ENCODE data around the gene LRCH1. TPM values are rescaled to one million over a fixed set of nuclear protein-coding genes. Genes with fewer than 3 reads are reported as not detected.
A peak's percentile ranks its signal among the peaks of the same experiment; 100 is the strongest.

The LRCH1 gene
- total and polyA plus RNA-seq, 2 experiments from 2014 or later, result 6.0 to 14.6 TPM

GRCh38 chr13:46796515-46797474, 243.8 kb downstream of the LRCH1 start, which contains the start of gene ESD:
Gene ESD, minus strand, starts transcription at chr13:46797161. Its CDS starts 5,748 bp downstream, at chr13:46791413.
- DNase-seq (ENCODE audit: low read depth in 1 of 2, low spot score in 1 of 2), result peak; percentile 90 to 95
- no peak for TF ChIP-seq CTCF (IDR thresholded peaks at IDR 0.05; ENCODE audit: low read depth, low read length)
- Histone ChIP-seq H3K4me3 (peak within 1 kb of the TSS; percentile 41), H3K9me3 (ENCODE audit: low read depth) (no peaks in the 10 kb centered on the region), H3K36me3 (no peaks in the 10 kb centered on the region), H3K4me1 (ENCODE audit: low read depth) (no peaks in the 10 kb centered on the region), H3K27ac (peak within 1 kb of the TSS; percentile 82), H3K27me3 (no peaks in the 10 kb centered on the region)

- H3K27ac ChIP-seq, result peak overlapping the region; percentile 82
- no peaks in the 10 kb centered on the region for H3K4me1 ChIP-seq (ENCODE audit: low read depth)
- no peaks in the 10 kb centered on the region for H3K27me3 ChIP-seq
- H3K36me3 ChIP-seq, result no peaks in the 10 kb centered on the region
- H3K4me3 ChIP-seq, result peak overlapping the region; percentile 41
- no peak for TF ChIP-seq CTCF (IDR thresholded peaks at IDR 0.05; ENCODE audit: low read depth, low read length)
- no peak for DNase-seq (ENCODE audit: low read depth in 1 of 2, low spot score in 1 of 2)
- no peaks in the 10 kb centered on the region for H3K9me3 ChIP-seq (ENCODE audit: low read depth)
Measured at GRCh38 chr13:46797501-46798237, 244.7 kb downstream of the LRCH1 start.

GRCh38 chr13:46799139-46799538, 246.2 kb downstream of the LRCH1 start:
- Histone ChIP-seq H3K9me3 (ENCODE audit: low read depth) (no peaks in the 10 kb centered on the region), H3K36me3 (no peaks in the 10 kb centered on the region), H3K27me3 (no peaks in the 10 kb centered on the region), H3K4me1 (ENCODE audit: low read depth) (no peaks in the 10 kb centered on the region), H3K4me3 (no peak overlapping the region), H3K27ac (no peak overlapping the region)
- no peak for DNase-seq (ENCODE audit: low read depth in 1 of 2, low spot score in 1 of 2)
- TF ChIP-seq CTCF (IDR thresholded peaks at IDR 0.05; ENCODE audit: low read depth, low read length), result no peak

GRCh38 chr13:46801858-46802257, 248.9 kb downstream of the LRCH1 start:
- Histone ChIP-seq H3K36me3 (no peaks in the 10 kb centered on the region), H3K27me3 (no peaks in the 10 kb centered on the region), H3K9me3 (ENCODE audit: low read depth) (no peaks in the 10 kb centered on the region), H3K4me1 (ENCODE audit: low read depth) (no peaks in the 10 kb centered on the region), H3K27ac (no peak overlapping the region), H3K4me3 (no peak overlapping the region)
- no peak for TF ChIP-seq CTCF (IDR thresholded peaks at IDR 0.05; ENCODE audit: low read depth, low read length)
- no peak for DNase-seq (ENCODE audit: low read depth in 1 of 2, low spot score in 1 of 2)

Other genes with a start within 250 kb of the LRCH1 start
- gene RUBCNL, start 165.9 kb upstream of the LRCH1 start, total RNA-seq, result 1.1 and 1.5 TPM in 2 replicates
- 0.67 and 0.74 TPM in 2 replicates for gene RUBCNL, start 165.9 kb upstream of the LRCH1 start, polyA plus RNA-seq
- gene ESD, start 244.0 kb downstream of the LRCH1 start, total RNA-seq, result 74.1 and 83.2 TPM in 2 replicates
- 167 and 248 TPM in 2 replicates for gene ESD, start 244.0 kb downstream of the LRCH1 start, polyA plus RNA-seq

Measured in cardiac muscle cell (in vitro differentiated cells and primary cell).